Measurements from ENCODE around the gene ATP13A2.
"Not testable (repeated sequence)": the region's sequence is repeated elsewhere in the genome, so short reads cannot be mapped to it uniquely, and the experiment has no call there.

The ATP13A2 gene

GRCh38 chr1:16954579-16954978, 57.1 kb downstream of the ATP13A2 start:
- Histone ChIP-seq H2AK5ac (ENCODE audit: low read depth, low read length) (no peak overlapping the region), H2BK15ac (ENCODE audit: low read length) (no peak overlapping the region), H3K14ac (ENCODE audit: low read length) (no peak overlapping the region), H4K91ac (ENCODE audit: low read depth, low read length, poor library complexity) (no peak overlapping the region), H3K79me1 (ENCODE audit: low read depth, low read length) (no peaks in the 10 kb centered on the region), H3K27me3 (ENCODE audit: control insufficient read depth in 3 of 3, insufficient read depth in 3 of 3, low read depth in 1 of 3, low read length in 3 of 3) (no peaks in the 10 kb centered on the region), H3K4me2 (ENCODE audit: insufficient read depth, low read length, poor library complexity, severe bottlenecking) (no peak overlapping the region), H3K4me1 (ENCODE audit: control insufficient read depth in 2 of 2, insufficient read depth in 1 of 2, low read depth in 1 of 2, low read length in 2 of 2) (peaks cover 9 to 12% of the 10 kb centered on the region in 2 donors), H3K23ac (ENCODE audit: low read depth, low read length, poor library complexity) (no peak overlapping the region), H4K8ac (ENCODE audit: low read depth, low read length) (peak overlapping the region; percentile 1), H3K4me3 (ENCODE audit: low read length in 2 of 2) (no peak overlapping the region), H3K18ac (ENCODE audit: low read length) (no peak overlapping the region), H2AFZ (ENCODE audit: low read length) (no peak overlapping the region), H3K36me3 (replicated peaks in 1 of 2; ENCODE audit: control insufficient read depth in 2 of 2, insufficient read depth in 2 of 2, low read length in 2 of 2) (peaks cover 28 to 46% of the 10 kb centered on the region in 2 donors), H3K9ac (ENCODE audit: low read depth, low read length, poor library complexity) (peak overlapping the region; percentile 4), H3K4ac (ENCODE audit: low read length) (no peak overlapping the region), H2BK12ac (ENCODE audit: low read length) (no peak overlapping the region), H3K9me3 (replicated peaks in 1 of 2; ENCODE audit: control insufficient read depth in 2 of 2, insufficient read depth in 1 of 2, low read depth in 1 of 2, low read length in 2 of 2) (no peaks in the 10 kb centered on the region), H3K27ac (replicated peaks; ENCODE audit: low read length) (no peak overlapping the region), H2BK120ac (ENCODE audit: low read depth, low read length) (no peak overlapping the region), H2BK5ac (ENCODE audit: low read length) (peak overlapping the region; percentile 72)
- no CpG with 5 or more reads among the region's 18 CpGs for whole genome bisulfite sequencing, 2 donors (ENCODE audit: extremely low coverage in 2 of 2, insufficient read length in 2 of 2, insufficient replicate concordance in 1 of 2)
- DNase-seq (ENCODE audit: low spot score): no peak

GRCh38 chr1:16952376-16952775, 59.4 kb downstream of the ATP13A2 start:
- H3K4ac ChIP-seq (ENCODE audit: low read length); H3K23ac ChIP-seq (ENCODE audit: low read depth, low read length, poor library complexity); H3K9ac ChIP-seq (ENCODE audit: low read depth, low read length, poor library complexity): not testable (repeated sequence)

GRCh38 chr1:16949026-16949425, 62.7 kb downstream of the ATP13A2 start:
- H3K4me1 ChIP-seq (ENCODE audit: control insufficient read depth in 2 of 2, insufficient read depth in 1 of 2, low read depth in 1 of 2, low read length in 2 of 2); H2BK120ac ChIP-seq (ENCODE audit: low read depth, low read length); H3K27me3 ChIP-seq (ENCODE audit: control insufficient read depth in 3 of 3, insufficient read depth in 3 of 3, low read depth in 1 of 3, low read length in 3 of 3); H2AFZ ChIP-seq (ENCODE audit: low read length); H4K8ac ChIP-seq (ENCODE audit: low read depth, low read length); H2AK5ac ChIP-seq (ENCODE audit: low read depth, low read length); H2BK5ac ChIP-seq (ENCODE audit: low read length); H3K4me3 ChIP-seq (ENCODE audit: low read length in 2 of 2); H3K27ac ChIP-seq (replicated peaks; ENCODE audit: low read length); H3K9me3 ChIP-seq (replicated peaks in 1 of 2; ENCODE audit: control insufficient read depth in 2 of 2, insufficient read depth in 1 of 2, low read depth in 1 of 2, low read length in 2 of 2); H3K14ac ChIP-seq (ENCODE audit: low read length); H2BK12ac ChIP-seq (ENCODE audit: low read length); H3K79me1 ChIP-seq (ENCODE audit: low read depth, low read length); H3K18ac ChIP-seq (ENCODE audit: low read length); H3K4me2 ChIP-seq (ENCODE audit: insufficient read depth, low read length, poor library complexity, severe bottlenecking); H4K91ac ChIP-seq (ENCODE audit: low read depth, low read length, poor library complexity); H3K4ac ChIP-seq (ENCODE audit: low read length); H3K23ac ChIP-seq (ENCODE audit: low read depth, low read length, poor library complexity); H2BK15ac ChIP-seq (ENCODE audit: low read length); H3K9ac ChIP-seq (ENCODE audit: low read depth, low read length, poor library complexity); DNase-seq (ENCODE audit: low spot score): not testable (repeated sequence)
- WGBS, 2 donors (ENCODE audit: extremely low coverage in 2 of 2, insufficient read length in 2 of 2, insufficient replicate concordance in 1 of 2): no CpG with 5 or more reads among the region's 7 CpGs
- H3K36me3 ChIP-seq (replicated peaks in 1 of 2; ENCODE audit: control insufficient read depth in 2 of 2, insufficient read depth in 2 of 2, low read length in 2 of 2): peaks cover 16 to 19% of the 10 kb centered on the region in 2 donors

More at GRCh38 chr1:16952376-16952775, 59.4 kb downstream of the ATP13A2 start:
- Histone ChIP-seq H3K36me3 (replicated peaks in 1 of 2; ENCODE audit: control insufficient read depth in 2 of 2, insufficient read depth in 2 of 2, low read length in 2 of 2) (peaks cover 30 to 33% of the 10 kb centered on the region in 2 donors), H3K4me1 (ENCODE audit: control insufficient read depth in 2 of 2, insufficient read depth in 1 of 2, low read depth in 1 of 2, low read length in 2 of 2) (peaks cover 9 to 12% of the 10 kb centered on the region in 2 donors)
- H3K18ac ChIP-seq (ENCODE audit: low read length); DNase-seq (ENCODE audit: low spot score); H2BK120ac ChIP-seq (ENCODE audit: low read depth, low read length); H2BK12ac ChIP-seq (ENCODE audit: low read length); H2BK5ac ChIP-seq (ENCODE audit: low read length); H4K8ac ChIP-seq (ENCODE audit: low read depth, low read length); H3K79me1 ChIP-seq (ENCODE audit: low read depth, low read length); H2BK15ac ChIP-seq (ENCODE audit: low read length); H3K4me3 ChIP-seq (ENCODE audit: low read length in 2 of 2); H3K4me2 ChIP-seq (ENCODE audit: insufficient read depth, low read length, poor library complexity, severe bottlenecking); H3K9me3 ChIP-seq (replicated peaks in 1 of 2; ENCODE audit: control insufficient read depth in 2 of 2, insufficient read depth in 1 of 2, low read depth in 1 of 2, low read length in 2 of 2); H3K27me3 ChIP-seq (ENCODE audit: control insufficient read depth in 3 of 3, insufficient read depth in 3 of 3, low read depth in 1 of 3, low read length in 3 of 3); H3K27ac ChIP-seq (replicated peaks; ENCODE audit: low read length); H3K14ac ChIP-seq (ENCODE audit: low read length); H2AK5ac ChIP-seq (ENCODE audit: low read depth, low read length); H4K91ac ChIP-seq (ENCODE audit: low read depth, low read length, poor library complexity); H2AFZ ChIP-seq (ENCODE audit: low read length): not testable (repeated sequence)
- WGBS, 2 donors (ENCODE audit: extremely low coverage in 2 of 2, insufficient read length in 2 of 2, insufficient replicate concordance in 1 of 2): no CpG with 5 or more reads among the region's 4 CpGs

- peaks cover 22 to 25% of the 10 kb centered on the region in 2 donors for H3K36me3 ChIP-seq (replicated peaks in 1 of 2; ENCODE audit: control insufficient read depth in 2 of 2, insufficient read depth in 2 of 2, low read length in 2 of 2)
- not testable (repeated sequence) for H3K4me2 ChIP-seq (ENCODE audit: insufficient read depth, low read length, poor library complexity, severe bottlenecking); H3K23ac ChIP-seq (ENCODE audit: low read depth, low read length, poor library complexity); DNase-seq (ENCODE audit: low spot score); H3K79me1 ChIP-seq (ENCODE audit: low read depth, low read length); H3K18ac ChIP-seq (ENCODE audit: low read length); H3K27ac ChIP-seq (replicated peaks; ENCODE audit: low read length); H2AK5ac ChIP-seq (ENCODE audit: low read depth, low read length); H3K14ac ChIP-seq (ENCODE audit: low read length); H3K4ac ChIP-seq (ENCODE audit: low read length); H3K27me3 ChIP-seq (ENCODE audit: control insufficient read depth in 3 of 3, insufficient read depth in 3 of 3, low read depth in 1 of 3, low read length in 3 of 3); H3K4me1 ChIP-seq (ENCODE audit: control insufficient read depth in 2 of 2, insufficient read depth in 1 of 2, low read depth in 1 of 2, low read length in 2 of 2); H2BK5ac ChIP-seq (ENCODE audit: low read length); H3K9ac ChIP-seq (ENCODE audit: low read depth, low read length, poor library complexity); H2BK12ac ChIP-seq (ENCODE audit: low read length); H2BK15ac ChIP-seq (ENCODE audit: low read length); H4K91ac ChIP-seq (ENCODE audit: low read depth, low read length, poor library complexity); H2BK120ac ChIP-seq (ENCODE audit: low read depth, low read length); H4K8ac ChIP-seq (ENCODE audit: low read depth, low read length); H2AFZ ChIP-seq (ENCODE audit: low read length); H3K4me3 ChIP-seq (ENCODE audit: low read length in 2 of 2); H3K9me3 ChIP-seq (replicated peaks in 1 of 2; ENCODE audit: control insufficient read depth in 2 of 2, insufficient read depth in 1 of 2, low read depth in 1 of 2, low read length in 2 of 2)
- WGBS, 2 donors (ENCODE audit: extremely low coverage in 2 of 2, insufficient read length in 2 of 2, insufficient replicate concordance in 1 of 2): no CpG with 5 or more reads among the region's 26 CpGs
These were observed 63.3 kb downstream of the ATP13A2 start for GRCh38 chr1:16948282-16948891.
